Thyroid gland (tissue), 4 donors: ENCODE measurements around the gene CDAN1.

Experiments used
- POLR2A ChIP-seq, 2 donors: fragments of 450-650 bp; IDR thresholded peaks; one replicate each; pipeline ENCODE4 v1.6.1; 2017; ENCODE audit warnings: antibody characterized with exemption in 2 of 2, mild to moderate bottlenecking in 2 of 2, moderate library complexity in 1 of 2
- TF ChIP-seq, protein P1 (sequence below), 6 experiments: fragments of 200-600 bp in 3 of 6; fragments of 450-650 bp in 3 of 6; sonication (generic) in 3 of 6; IDR thresholded peaks; one replicate each; pipeline ENCODE4 v1.5.1; 2016 to 2019; ENCODE audit warnings: antibody characterized with exemption in 6 of 6, mild to moderate bottlenecking in 2 of 6, inconsistent platforms in 1 of 6, moderate library complexity in 1 of 6

DNA sequence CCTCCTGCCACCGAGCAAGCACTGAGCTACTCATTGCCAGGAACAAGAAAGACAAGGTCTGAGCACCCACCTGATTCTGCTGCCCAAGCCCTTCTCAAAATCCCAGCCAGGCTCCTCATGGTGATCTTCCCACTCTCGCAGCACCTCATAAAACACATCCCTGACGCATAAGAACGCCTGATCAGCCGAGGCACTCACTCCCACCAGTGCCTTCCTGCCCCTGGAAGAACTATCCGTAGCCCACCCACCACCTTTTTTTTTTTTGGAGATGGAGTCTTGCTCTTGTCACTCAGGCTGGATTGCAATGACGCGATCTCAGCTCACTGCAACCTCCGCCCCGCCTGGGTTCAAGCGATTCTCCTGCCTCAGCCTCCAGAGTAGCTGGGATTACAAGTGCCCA lies 3.9 kb downstream of the CDAN1 start:
- TF ChIP-seq, protein P1, sequence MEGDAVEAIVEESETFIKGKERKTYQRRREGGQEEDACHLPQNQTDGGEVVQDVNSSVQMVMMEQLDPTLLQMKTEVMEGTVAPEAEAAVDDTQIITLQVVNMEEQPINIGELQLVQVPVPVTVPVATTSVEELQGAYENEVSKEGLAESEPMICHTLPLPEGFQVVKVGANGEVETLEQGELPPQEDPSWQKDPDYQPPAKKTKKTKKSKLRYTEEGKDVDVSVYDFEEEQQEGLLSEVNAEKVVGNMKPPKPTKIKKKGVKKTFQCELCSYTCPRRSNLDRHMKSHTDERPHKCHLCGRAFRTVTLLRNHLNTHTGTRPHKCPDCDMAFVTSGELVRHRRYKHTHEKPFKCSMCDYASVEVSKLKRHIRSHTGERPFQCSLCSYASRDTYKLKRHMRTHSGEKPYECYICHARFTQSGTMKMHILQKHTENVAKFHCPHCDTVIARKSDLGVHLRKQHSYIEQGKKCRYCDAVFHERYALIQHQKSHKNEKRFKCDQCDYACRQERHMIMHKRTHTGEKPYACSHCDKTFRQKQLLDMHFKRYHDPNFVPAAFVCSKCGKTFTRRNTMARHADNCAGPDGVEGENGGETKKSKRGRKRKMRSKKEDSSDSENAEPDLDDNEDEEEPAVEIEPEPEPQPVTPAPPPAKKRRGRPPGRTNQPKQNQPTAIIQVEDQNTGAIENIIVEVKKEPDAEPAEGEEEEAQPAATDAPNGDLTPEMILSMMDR (IDR thresholded peaks at IDR 0.05): no peak
- no peak for TF ChIP-seq POLR2A (IDR thresholded peaks at IDR 0.05)
